DOHH2 (cell line): Measurements from ENCODE around the gene RASA4B.
"Not testable (repeated sequence)": the region's sequence is repeated elsewhere in the genome, so short reads cannot be mapped to it uniquely, and the experiment has no call there.

Experiments used
- H3F3A ChIP-seq: fragments of 200-600 bp; sonication (generic), shearing (Covaris generic); 2 replicates; pipeline ENCODE4 v1.6.0; 2016; ENCODE audit warnings: antibody characterized with exemption, mild to moderate bottlenecking; ENCODE audit not compliant: control insufficient read depth, insufficient read depth
- H3K27ac ChIP-seq: fragments of 200-600 bp; sonication (generic); 2 replicates; pipeline ENCODE4 v1.5.1; 2014; ENCODE audit warnings: low read depth, mild to moderate bottlenecking, low read length, moderate library complexity
- H3K27me3 ChIP-seq: fragments of 200-600 bp; sonication (generic); 2 replicates; pipeline ENCODE4 v1.6.1; 2014; ENCODE audit warnings: mild to moderate bottlenecking, low read length, mixed read lengths; ENCODE audit not compliant: control insufficient read depth
- H3K36me3 ChIP-seq: fragments of 200-600 bp; sonication (generic); 2 replicates; pipeline ENCODE4 v1.6.1; 2014; ENCODE audit warnings: mild to moderate bottlenecking, low read length, moderate library complexity, mixed read lengths; ENCODE audit not compliant: control insufficient read depth
- H3K4me1 ChIP-seq: fragments of 200-600 bp; sonication (generic); 2 replicates; pipeline ENCODE4 v1.6.1; 2014; ENCODE audit warnings: mild to moderate bottlenecking, low read length, mixed read lengths; ENCODE audit not compliant: control insufficient read depth
- H3K4me2 ChIP-seq: fragments of 200-600 bp; sonication (generic); 2 replicates; pipeline ENCODE4 v1.6.0; 2014; ENCODE audit warnings: mild to moderate bottlenecking, low read length, moderate library complexity
- H3K4me3 ChIP-seq: fragments of 200-600 bp; sonication (generic); 2 replicates; pipeline ENCODE4 v1.5.1; 2014; ENCODE audit warnings: mild to moderate bottlenecking, low read length, mixed read lengths
- H3K79me2 ChIP-seq: fragments of 200-600 bp; sonication (generic); 2 replicates; pipeline ENCODE4 v1.6.1; 2014; ENCODE audit warnings: mild to moderate bottlenecking, low read length, mixed read lengths; ENCODE audit not compliant: control insufficient read depth
- H3K9me2 ChIP-seq: fragments of 200-600 bp; sonication (generic); replicated peaks from 2 replicates; pipeline ENCODE4 v1.6.1; 2014; ENCODE audit warnings: mild to moderate bottlenecking, low read length, mixed read lengths; ENCODE audit not compliant: control insufficient read depth
- H3K9me3 ChIP-seq: fragments of 200-600 bp; sonication (generic); 2 replicates; pipeline ENCODE4 v1.6.1; 2014; ENCODE audit warnings: antibody characterized with exemption, low read length, mixed read lengths; ENCODE audit not compliant: control insufficient read depth, insufficient read depth
- H4K20me1 ChIP-seq: fragments of 200-600 bp; sonication (generic); 2 replicates; pipeline ENCODE4 v1.6.0; 2014; ENCODE audit warnings: low read depth, mild to moderate bottlenecking, antibody characterized with exemption, low read length, moderate library complexity; ENCODE audit not compliant: control insufficient read depth, insufficient read depth

RASA4B gene

DNA sequence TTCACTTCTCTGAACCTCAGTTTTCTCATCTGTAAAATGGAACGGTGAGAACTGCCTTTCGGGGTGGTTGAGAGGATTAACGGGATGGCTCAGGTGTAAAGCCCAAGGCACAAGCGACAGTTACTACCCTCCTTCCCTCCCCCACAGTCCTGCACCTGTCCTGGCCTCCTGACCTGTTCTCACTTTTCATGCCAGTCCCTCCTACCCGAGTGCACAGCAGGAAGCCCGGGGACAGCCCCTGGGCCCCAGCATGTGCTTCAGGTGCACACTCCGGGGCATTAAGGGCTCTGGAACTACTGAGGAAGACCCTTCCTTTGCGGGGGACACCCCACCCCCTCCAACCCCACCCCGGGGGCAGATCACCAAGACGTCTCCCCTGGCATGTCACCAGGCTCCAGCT, 626 bp downstream of the RASA4B start:
- not testable (repeated sequence) for H3K9me3 ChIP-seq, H3K9me2 ChIP-seq, H3K27me3 ChIP-seq, H3K4me3 ChIP-seq, H3K4me1 ChIP-seq, H4K20me1 ChIP-seq, H3K79me2 ChIP-seq, H3K27ac ChIP-seq, H3K4me2 ChIP-seq, H3K36me3 ChIP-seq, H3F3A ChIP-seq

DNA sequence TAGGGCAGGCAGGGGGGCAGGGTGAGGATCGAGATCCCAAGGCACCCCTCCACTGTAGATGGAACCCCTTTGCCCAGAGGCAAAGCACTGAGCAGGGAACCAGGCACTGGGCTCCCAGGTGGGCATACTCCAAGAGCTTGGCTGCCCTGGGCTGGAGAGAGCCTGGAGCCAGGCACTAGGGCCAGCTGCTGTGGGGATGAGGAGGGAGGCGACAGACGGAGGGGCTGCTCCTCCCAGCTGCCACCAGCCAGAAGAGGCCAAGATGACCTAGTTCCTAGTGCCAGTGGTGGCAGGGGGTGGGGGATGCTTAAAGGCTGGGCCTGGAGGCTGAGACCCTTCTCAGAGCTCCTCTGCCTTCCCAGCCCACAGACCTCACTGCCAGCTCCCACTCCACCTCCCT, 1.7 kb downstream of the RASA4B start:
- H4K20me1 ChIP-seq, H3K9me3 ChIP-seq, H3K27me3 ChIP-seq, H3K4me1 ChIP-seq, H3K79me2 ChIP-seq, H3K9me2 ChIP-seq, H3K4me2 ChIP-seq, H3K36me3 ChIP-seq, H3F3A ChIP-seq, H3K27ac ChIP-seq, H3K4me3 ChIP-seq: not testable (repeated sequence)

DNA sequence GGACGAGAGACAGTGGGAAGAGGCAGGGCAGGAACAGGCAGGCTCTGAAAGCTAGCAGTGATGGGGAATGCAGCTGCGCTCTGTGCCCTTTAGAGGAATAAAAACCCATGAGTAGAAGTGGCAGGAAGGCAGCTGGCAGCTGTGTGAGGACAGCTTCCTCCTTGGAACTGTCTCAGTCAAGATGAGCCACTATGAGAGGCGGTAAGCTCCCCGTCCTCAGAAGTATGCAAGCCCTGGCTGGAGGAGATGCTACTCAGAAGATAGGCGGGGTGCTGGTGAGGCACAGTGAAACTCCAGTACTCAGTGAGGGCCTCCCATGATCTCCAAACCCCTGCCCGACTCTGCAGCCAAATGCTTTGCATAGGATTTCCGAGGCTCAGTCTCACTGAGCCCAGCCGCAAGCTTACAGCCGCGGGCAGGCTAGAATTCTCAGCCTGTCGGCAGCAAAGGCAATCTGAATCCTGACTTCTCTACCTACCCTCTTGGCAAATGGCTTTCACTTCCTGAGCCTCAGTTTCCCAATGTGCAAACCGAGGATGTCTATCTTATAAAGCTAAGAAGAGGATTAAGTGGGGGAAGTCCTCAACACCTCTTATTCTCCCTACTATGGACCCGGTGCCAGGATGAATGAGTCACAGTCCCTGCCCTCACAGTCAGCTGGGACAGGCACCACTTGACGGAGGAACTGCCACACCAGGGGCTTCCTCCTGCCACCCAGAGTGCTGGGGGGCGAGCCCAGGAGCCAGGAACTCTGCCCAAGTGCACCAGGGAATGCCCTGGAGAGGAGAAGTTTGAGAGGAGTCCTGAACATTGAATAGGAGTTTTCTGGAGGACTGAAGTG, 2.5 kb downstream of the RASA4B start:
- not testable (repeated sequence) for H3K9me3 ChIP-seq, H3K4me2 ChIP-seq, H3K36me3 ChIP-seq, H3F3A ChIP-seq, H3K27ac ChIP-seq, H3K4me3 ChIP-seq, H4K20me1 ChIP-seq, H3K4me1 ChIP-seq, H3K79me2 ChIP-seq, H3K9me2 ChIP-seq, H3K27me3 ChIP-seq

DNA sequence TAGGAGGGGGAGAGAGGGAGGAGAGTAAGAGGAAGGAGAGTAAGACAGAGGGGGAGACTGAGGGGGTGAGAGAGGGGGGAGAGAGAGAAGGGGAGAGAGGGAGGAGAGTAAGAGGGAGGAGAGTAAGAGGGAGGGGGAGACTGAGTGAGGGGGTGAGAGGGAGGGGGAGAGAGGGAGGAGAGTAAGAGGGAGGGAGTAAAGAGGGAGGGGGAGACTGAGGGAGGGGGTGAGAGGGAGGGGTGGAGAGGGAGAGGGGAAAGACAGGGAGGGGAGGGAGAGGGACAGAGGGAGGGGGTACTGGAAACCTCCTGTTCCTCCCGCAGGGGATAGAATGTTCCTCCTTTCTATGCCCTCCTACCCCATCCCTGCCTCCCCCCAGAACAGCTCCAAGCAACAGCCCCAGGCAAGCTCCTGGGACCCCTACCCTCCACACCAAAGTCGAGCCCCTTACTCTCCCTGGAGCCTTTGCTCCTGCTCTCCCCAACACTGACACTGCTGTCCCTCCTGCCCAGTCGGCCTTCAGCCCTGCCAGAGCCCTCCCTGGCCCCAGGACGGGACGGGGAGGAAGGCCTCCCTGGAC, 4.8 kb downstream of the RASA4B start:
- H3K4me2 ChIP-seq: peak overlapping the region; percentile 39; the same call in 1 of the 2 replicates
- not testable (repeated sequence) for H3K79me2 ChIP-seq, H3K9me3 ChIP-seq, H4K20me1 ChIP-seq, H3K9me2 ChIP-seq, H3K27me3 ChIP-seq, H3K4me1 ChIP-seq, H3F3A ChIP-seq, H3K27ac ChIP-seq, H3K36me3 ChIP-seq
- peak overlapping the region; percentile 47; the same call in 1 of the 2 replicates for H3K4me3 ChIP-seq

DNA sequence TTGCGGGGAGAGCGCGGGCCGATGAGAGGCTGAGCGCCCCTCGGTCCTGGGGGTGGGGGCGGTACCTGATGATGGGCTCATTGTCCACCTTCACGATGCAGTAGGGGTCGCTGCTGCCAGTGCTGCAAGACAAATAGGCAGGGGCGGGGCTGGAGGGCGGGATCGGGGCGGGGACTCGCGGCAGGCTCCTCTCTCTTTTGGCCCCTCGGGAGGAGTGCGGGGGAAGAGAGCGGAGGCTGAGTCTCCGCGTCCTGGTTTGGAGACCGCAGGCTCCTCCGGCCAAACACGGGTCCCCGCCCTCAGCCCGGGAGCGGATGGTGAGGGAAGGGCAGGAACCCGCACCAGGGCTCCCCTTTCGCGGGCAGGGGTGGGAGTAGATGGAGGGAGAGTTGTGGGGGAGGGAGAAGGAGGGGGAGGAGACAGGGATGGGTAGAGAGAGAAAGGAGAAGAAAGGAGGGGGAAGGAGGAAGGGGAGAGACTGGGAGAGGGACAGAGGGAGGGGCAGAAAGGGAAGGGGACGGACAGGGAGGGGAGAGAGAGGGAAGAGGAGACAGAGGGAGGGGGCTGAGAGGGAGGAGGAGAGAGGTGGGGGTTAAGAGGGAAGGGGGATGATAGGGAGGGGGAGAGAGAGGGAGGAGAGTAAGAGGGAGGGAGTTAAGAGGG, 5.6 kb downstream of the RASA4B start:
- H3K27ac ChIP-seq, H3F3A ChIP-seq, H3K79me2 ChIP-seq, H3K36me3 ChIP-seq, H4K20me1 ChIP-seq, H3K9me2 ChIP-seq, H3K27me3 ChIP-seq, H3K4me1 ChIP-seq, H3K9me3 ChIP-seq: not testable (repeated sequence)
- H3K4me2 ChIP-seq: peak overlapping the region; percentile 39; the same call in 1 of the 2 replicates
- H3K4me3 ChIP-seq: peak overlapping the region; percentile 47; the same call in 1 of the 2 replicates

DNA sequence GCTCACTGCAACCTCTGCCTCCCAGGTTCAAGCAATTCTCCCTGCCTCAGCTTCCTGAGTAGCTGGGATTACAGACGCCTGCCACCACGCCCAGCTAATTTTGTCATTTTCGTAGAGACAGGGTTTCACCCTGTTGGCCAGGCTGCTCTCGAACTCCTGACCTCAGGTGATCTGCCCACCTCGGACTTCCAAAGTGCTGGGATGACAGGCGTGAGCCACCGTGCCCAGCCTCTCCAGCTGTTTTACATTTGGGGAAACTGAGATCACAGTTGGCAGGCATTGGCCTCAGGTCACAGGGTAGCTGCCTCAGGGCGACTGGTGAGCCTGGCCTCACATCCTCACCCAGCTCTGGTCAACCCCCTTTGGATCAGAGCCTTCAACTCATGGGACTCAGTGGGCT, 7.0 kb downstream of the RASA4B start:
- not testable (repeated sequence) for H3K4me1 ChIP-seq, H3K9me3 ChIP-seq, H3K4me2 ChIP-seq, H3K27ac ChIP-seq, H3F3A ChIP-seq, H3K27me3 ChIP-seq, H3K9me2 ChIP-seq, H3K36me3 ChIP-seq, H3K4me3 ChIP-seq, H4K20me1 ChIP-seq, H3K79me2 ChIP-seq

DNA sequence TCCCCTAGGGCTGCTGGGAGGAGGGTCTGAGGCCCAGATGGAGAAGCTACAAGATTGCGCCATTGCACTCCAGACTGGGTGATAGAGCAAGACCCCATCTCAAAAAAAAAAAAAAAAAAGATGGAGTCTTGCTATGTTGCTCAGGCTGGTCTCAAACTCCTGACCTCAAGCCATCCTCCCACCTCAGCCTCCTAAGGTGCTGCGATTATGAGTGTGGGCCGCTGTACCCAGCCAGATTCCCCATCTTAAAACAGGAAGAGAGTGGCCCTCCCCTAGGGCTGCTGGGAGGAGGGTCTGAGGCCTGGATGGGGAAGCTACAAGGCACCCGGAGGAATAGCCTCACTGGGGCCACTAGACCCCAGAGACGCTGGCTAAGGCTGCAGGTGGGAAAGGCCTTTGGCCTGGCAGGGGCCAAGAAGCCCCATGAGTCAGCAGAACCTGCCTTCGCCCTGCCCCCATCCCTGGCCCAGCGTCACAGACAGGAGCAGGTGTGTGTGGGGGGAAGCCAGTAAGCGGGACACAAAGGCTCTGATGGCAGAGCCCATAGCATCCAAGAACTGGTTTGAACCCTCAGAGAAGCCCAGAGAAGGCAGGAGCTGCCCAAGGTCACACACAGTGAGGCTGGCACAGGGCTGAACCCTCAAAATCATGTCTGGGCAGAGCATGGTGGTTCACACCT, 10.0 kb downstream of the RASA4B start:
- not testable (repeated sequence) for H3K79me2 ChIP-seq, H3K4me1 ChIP-seq, H3K36me3 ChIP-seq, H3K27me3 ChIP-seq, H3K4me3 ChIP-seq, H3K9me3 ChIP-seq, H4K20me1 ChIP-seq, H3K9me2 ChIP-seq, H3K27ac ChIP-seq, H3K4me2 ChIP-seq, H3F3A ChIP-seq
